Vagina (tissue), 2 donors: ENCODE results near the gene RGS3. TPM values are rescaled to one million over a fixed set of nuclear protein-coding genes. Genes with fewer than 3 reads are reported as not detected.

Experiments used
- DNase-seq, 2 donors: peaks; one replicate each; pipeline ENCODE4 v3.0.0-alpha.2; 2017; ENCODE audit errors: extremely low spot score in 2 of 2
- H3K27ac ChIP-seq: fragments of 200-600 bp; sonication (generic); one replicate; pipeline ENCODE4 v1.5.1; 2019
- H3K27me3 ChIP-seq: fragments of 200-600 bp; sonication (generic); one replicate; pipeline ENCODE4 v1.5.1; 2019
- H3K36me3 ChIP-seq, 2 donors: fragments of 200-600 bp; sonication (generic); one replicate each; pipeline ENCODE4 v1.5.1; 2017 to 2019
- H3K4me1 ChIP-seq: fragments of 200-600 bp; sonication (generic); one replicate; pipeline ENCODE4 v1.5.1; 2019
- H3K4me3 ChIP-seq, 2 donors: fragments of 200-600 bp; sonication (generic); 1 replicate in 1 of 2; 2 replicates in 1 of 2; pipeline ENCODE4 v1.5.1; 2016 to 2019
- H3K9me3 ChIP-seq: fragments of 200-600 bp; sonication (generic); one replicate; pipeline ENCODE4 v1.5.1; 2019
- CTCF ChIP-seq, 3 experiments: fragments of 450-650 bp in 2 of 3; fragments of 200-600 bp in 1 of 3; sonication (generic) in 1 of 3; IDR thresholded peaks; one replicate each; pipeline ENCODE4 v1.5.1; 2017 to 2019; ENCODE audit warnings: antibody characterized with exemption in 3 of 3, mild to moderate bottlenecking in 2 of 3, moderate library complexity in 2 of 3
- POLR2A ChIP-seq, 2 donors: fragments of 450-650 bp; IDR thresholded peaks; one replicate each; pipeline ENCODE4 v1.6.1; 2017; ENCODE audit warnings: antibody characterized with exemption in 2 of 2, mild to moderate bottlenecking in 2 of 2, moderate library complexity in 2 of 2
- POLR2AphosphoS5 ChIP-seq, 2 donors: sonication (generic); formaldehyde crosslinking; IDR thresholded peaks; one replicate each; pipeline ENCODE4 v1.9.0; 2017; ENCODE audit warnings: antibody characterized with exemption in 2 of 2, mild to moderate bottlenecking in 2 of 2, low read depth in 1 of 2; ENCODE audit not compliant: insufficient read depth in 1 of 2
- intact Hi-C: fragments of 100-400 bp; cut with DNase I; formaldehyde crosslinking; loops from one replicate; pipeline ENCODE4 v1.15.1; 2023
- total RNA-seq: library from RNA; depleted of rRNA; stranded (reverse); fragments of >200 nt; gene quantifications from one replicate; pipeline ENCODE4 v1.2.3, GENCODE V29; 2016

RGS3 gene
- total RNA-seq, 1 donor from 2014 or later = 27.0 TPM

DNA sequence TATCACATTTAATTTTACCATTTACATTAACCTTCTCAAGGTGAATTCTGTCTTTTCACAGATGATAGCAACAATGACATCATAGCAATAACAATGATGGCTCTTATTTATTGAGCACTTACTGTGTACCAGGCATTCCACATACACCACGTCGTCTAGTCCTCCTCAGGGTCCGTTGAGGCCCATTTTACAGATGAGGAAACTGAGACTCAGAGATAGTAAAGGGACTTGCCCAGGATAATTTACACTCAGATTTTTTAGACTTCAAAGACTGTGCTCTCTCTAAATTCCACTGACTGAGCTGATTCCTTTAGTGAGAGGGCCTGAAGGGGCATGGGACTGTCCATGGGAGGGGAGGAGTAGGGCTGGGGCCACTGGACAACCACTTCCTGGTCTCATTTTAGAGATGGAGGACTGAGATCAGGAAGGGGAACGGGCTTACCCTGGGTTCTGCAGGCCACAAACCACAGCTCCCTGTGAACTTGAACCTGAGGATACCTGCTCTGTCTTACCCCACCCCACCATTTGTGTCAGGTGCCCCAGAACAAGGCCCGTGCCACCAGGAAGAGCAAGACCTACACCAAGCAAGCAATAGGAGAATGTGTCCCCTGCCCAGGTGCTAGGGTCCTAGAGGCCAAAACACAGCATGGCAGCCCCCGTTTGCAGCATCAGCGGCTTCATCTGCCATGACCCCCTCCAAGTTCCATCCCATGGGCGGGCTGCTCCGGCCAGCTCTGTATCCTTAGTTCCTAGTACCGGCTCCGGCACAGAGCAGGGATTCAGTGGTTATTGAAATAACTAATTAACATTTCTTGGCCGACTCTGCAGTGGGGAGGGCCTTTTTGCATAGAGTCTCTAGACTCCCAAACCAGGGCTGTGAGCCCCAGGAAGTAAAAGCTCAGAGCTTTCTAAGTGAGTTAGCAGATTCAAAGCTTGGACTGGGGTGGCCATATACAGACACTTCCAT is 96.6 kb downstream of the RGS3 start:
- no peaks in the 10 kb centered on the region for H3K9me3 ChIP-seq
- no peak for DNase-seq
- no peak overlapping the region for H3K27ac ChIP-seq
- no peaks in the 10 kb centered on the region for H3K27me3 ChIP-seq
- no peak for TF ChIP-seq CTCF (IDR thresholded peaks at IDR 0.05)
- TF ChIP-seq POLR2AphosphoS5 (IDR thresholded peaks at IDR 0.05; ENCODE audit: insufficient read depth in 1 of 2, low read depth in 1 of 2) = no peak
- no peak for TF ChIP-seq POLR2A (IDR thresholded peaks at IDR 0.05)
- peaks cover 27% of the 10 kb centered on the region for H3K4me1 ChIP-seq
- H3K36me3 ChIP-seq = no peaks in the 10 kb centered on the region
- no peak overlapping the region for H3K4me3 ChIP-seq
- intact Hi-C loops = no loop called here

- TF ChIP-seq POLR2AphosphoS5 (IDR thresholded peaks at IDR 0.05; ENCODE audit: insufficient read depth in 1 of 2, low read depth in 1 of 2) (no peak), CTCF (IDR thresholded peaks at IDR 0.05) (no peak), POLR2A (IDR thresholded peaks at IDR 0.05) (no peak)
- intact Hi-C loops = no loop called here
- H3K27me3 ChIP-seq = no peaks in the 10 kb centered on the region
- H3K36me3 ChIP-seq = no peaks in the 10 kb centered on the region
- H3K4me3 ChIP-seq = no peak overlapping the region
- no peaks in the 10 kb centered on the region for H3K9me3 ChIP-seq
- no peak for DNase-seq
- H3K4me1 ChIP-seq = peaks cover 54% of the 10 kb centered on the region
- no peak overlapping the region for H3K27ac ChIP-seq
Measured at GRCh38 chr9:113562653-113563381, 99.3 kb downstream of the RGS3 start.

- Histone ChIP-seq H3K36me3 (no peaks in the 10 kb centered on the region), H3K27me3 (no peaks in the 10 kb centered on the region), H3K9me3 (no peaks in the 10 kb centered on the region), H3K4me3 (no peak overlapping the region), H3K27ac (peak overlapping the region; percentile 83), H3K4me1 (peaks cover 58% of the 10 kb centered on the region)
- no peak for TF ChIP-seq CTCF (IDR thresholded peaks at IDR 0.05)
- no peak for TF ChIP-seq POLR2A (IDR thresholded peaks at IDR 0.05)
- no peak for DNase-seq
- intact Hi-C loops = no loop called here
Measured at GRCh38 chr9:113563826-113564497, 100.4 kb downstream of the RGS3 start.

- intact Hi-C loops = no loop called here
- TF ChIP-seq POLR2AphosphoS5 (IDR thresholded peaks at IDR 0.05; ENCODE audit: insufficient read depth in 1 of 2, low read depth in 1 of 2) = peak in 1 of 2 donors; percentile 64
- TF ChIP-seq POLR2A (IDR thresholded peaks at IDR 0.05) = no peak
- DNase-seq = no peak
- peak overlapping the region; percentile 43 to 44 for H3K4me3 ChIP-seq
- no peaks in the 10 kb centered on the region for H3K9me3 ChIP-seq
- peaks cover 54% of the 10 kb centered on the region for H3K4me1 ChIP-seq
- peak overlapping the region; percentile 83 for H3K27ac ChIP-seq
- no peaks in the 10 kb centered on the region for H3K27me3 ChIP-seq
- no peaks in the 10 kb centered on the region for H3K36me3 ChIP-seq
Measured at GRCh38 chr9:113564498-113565237, 101.1 kb downstream of the RGS3 start.
